ENCODE data around the gene MYL5.
A peak's percentile ranks its signal among the peaks of the same experiment; 100 is the strongest.
"Not testable (repeated sequence)": the region's sequence is repeated elsewhere in the genome, so short reads cannot be mapped to it uniquely, and the experiment has no call there.

Gene MYL5

GRCh38 chr4:726235-726787 lies 52.0 kb downstream of the MYL5 start:
- Mint-ChIP-seq H3K4me3 (no peak overlapping the region), H3K36me3 (peaks cover 35% of the 10 kb centered on the region), H3K27me3 (no peaks in the 10 kb centered on the region), H3K27ac (no peak overlapping the region), H3K4me1 (peaks cover 44% of the 10 kb centered on the region), H3K9me3 (peaks cover 3% of the 10 kb centered on the region)
- no peak for ATAC-seq

DNA sequence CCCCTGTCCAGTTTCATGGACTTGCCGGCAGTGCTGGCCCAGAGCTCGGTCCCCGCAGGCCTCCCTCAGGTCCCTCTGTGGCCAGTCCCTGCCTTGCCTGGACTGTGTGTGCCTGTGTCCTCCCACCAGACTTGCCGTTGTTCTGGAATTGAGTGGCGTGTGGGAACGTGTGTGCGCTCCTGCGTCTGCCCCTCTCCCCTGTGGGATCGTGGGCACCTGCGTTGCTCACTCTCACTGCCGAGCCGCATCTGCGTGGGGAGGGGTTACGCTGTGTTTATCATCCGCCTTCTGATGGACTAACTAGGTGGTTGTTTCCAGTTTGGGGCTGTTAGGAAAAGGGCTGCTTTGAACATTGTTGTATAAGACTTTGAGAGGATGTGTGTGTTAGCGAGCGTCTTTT lies 52.5 kb downstream of the MYL5 start:
- Mint-ChIP-seq H3K36me3 (peaks cover 30% of the 10 kb centered on the region), H3K4me3 (no peak overlapping the region), H3K4me1 (peaks cover 39% of the 10 kb centered on the region), H3K27ac (no peak overlapping the region), H3K27me3 (no peaks in the 10 kb centered on the region), H3K9me3 (peaks cover 3% of the 10 kb centered on the region)
- no peak for ATAC-seq

DNA sequence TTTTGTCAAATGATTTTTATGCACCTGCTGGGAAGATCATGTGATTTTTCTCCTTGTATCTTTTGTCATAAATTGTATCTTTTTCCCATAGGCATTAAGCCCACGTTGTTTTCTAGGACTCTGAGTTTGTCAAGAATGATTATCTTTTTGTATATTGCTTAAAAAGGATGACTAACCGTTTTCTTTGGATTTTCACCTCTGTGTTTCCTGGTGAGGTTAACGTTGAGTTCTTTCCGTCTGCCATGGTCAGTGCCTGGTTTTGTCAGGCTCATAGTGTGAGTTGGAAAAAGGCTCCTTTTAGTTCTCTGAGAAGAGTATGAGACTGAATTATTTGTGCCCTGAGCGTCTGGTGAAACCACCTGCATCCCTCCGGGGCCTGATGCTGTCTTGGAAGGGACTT lies 53.2 kb downstream of the MYL5 start:
- Mint-ChIP-seq H3K27me3 (no peaks in the 10 kb centered on the region), H3K4me1 (peaks cover 38% of the 10 kb centered on the region), H3K27ac (no peak overlapping the region), H3K36me3 (peaks cover 24% of the 10 kb centered on the region), H3K9me3 (peaks cover 3% of the 10 kb centered on the region), H3K4me3 (no peak overlapping the region)
- no peak for ATAC-seq

GRCh38 chr4:729336-730315 lies 55.3 kb downstream of the MYL5 start:
- H3K36me3 Mint-ChIP-seq, result peaks cover 26% of the 10 kb centered on the region
- H3K27me3 Mint-ChIP-seq, result no peaks in the 10 kb centered on the region
- H3K9me3 Mint-ChIP-seq, result no peaks in the 10 kb centered on the region
- H3K4me3 Mint-ChIP-seq, result no peak overlapping the region
- ATAC-seq, result no peak
- no peak overlapping the region for H3K27ac Mint-ChIP-seq
- H3K4me1 Mint-ChIP-seq, result peaks cover 25% of the 10 kb centered on the region

DNA sequence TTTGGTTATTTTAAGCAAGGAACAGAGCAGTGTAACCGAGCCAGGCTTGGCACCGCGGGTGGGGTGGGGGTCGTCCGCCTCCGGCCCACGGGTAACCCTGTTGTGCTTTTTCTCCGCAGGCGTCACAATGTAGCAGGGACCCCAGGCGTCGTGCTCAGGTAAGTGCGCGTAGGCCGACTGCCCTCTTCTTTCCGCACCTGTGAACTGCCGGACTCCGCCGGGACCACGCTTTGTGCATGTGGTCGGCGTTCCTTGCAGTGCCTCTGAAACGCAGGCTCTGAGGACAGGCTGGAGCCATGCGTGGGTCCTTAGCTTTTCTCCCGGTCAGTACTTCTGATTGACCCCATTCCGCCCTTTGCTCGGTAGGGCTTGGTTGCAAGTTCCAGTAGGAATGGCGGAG lies 56.2 kb downstream of the MYL5 start:
- H3K36me3 Mint-ChIP-seq, result peaks cover 35% of the 10 kb centered on the region
- H3K27me3 Mint-ChIP-seq, result no peaks in the 10 kb centered on the region
- H3K9me3 Mint-ChIP-seq, result no peaks in the 10 kb centered on the region
- no peak for ATAC-seq
- H3K4me1 Mint-ChIP-seq, result peaks cover 19% of the 10 kb centered on the region
- H3K27ac Mint-ChIP-seq, result no peak overlapping the region
- H3K4me3 Mint-ChIP-seq, result no peak overlapping the region

DNA sequence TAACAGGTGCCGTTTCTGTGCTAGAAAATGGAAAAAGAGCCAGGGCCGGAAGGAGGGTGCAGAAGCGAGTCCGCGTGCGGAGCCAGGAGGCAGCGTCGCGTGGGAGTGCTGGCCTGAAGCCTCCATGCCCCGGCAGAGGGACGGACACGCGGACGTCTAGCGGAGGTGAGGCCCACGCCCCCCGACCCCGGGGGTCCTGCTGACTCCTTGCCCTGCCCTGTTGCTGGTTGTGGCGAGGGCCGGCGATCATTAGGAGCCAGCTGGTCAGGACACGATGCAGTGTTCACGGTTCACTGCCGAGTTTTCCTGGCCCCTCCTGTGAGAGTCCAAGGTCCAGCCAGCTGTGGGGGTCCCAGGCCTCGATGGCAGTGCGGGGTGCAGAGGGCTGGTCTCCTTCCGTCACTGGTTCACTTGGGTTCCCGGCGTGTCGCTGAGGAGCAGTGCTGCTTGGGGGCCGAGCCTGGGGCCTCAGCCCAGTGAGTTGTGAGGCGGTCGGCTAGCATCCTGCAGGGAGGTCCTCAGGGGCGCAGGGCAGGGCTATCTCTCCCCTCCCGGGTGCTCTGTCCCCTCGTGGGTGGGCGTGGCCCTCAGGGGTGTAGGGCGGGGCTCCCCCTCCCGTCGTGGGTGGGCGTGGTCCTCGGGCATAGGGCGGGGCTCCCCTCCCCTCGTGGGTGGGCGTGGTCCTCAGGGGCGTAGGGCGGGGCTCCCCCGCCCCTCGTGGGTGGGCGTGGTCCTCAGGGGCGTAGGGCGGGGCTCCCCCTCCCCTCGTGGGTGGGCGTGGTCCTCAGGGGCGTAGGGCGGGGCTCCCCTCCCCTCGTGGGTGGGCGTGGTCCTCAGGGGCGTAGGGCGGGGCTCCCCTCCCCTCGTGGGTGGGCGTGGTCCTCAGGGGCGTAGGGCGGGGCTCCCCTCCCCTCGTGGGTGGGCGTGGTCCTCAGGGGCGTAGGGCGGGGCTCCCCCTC lies 56.9 kb downstream of the MYL5 start:
- peak; percentile 57 for ATAC-seq
- H3K27me3 Mint-ChIP-seq, H3K4me3 Mint-ChIP-seq, H3K27ac Mint-ChIP-seq, H3K9me3 Mint-ChIP-seq: not testable (repeated sequence)
- peaks cover 18% of the 10 kb centered on the region for H3K4me1 Mint-ChIP-seq
- peaks cover 39% of the 10 kb centered on the region for H3K36me3 Mint-ChIP-seq
